Measurements from ENCODE around the gene NBPF12.
"Not testable (repeated sequence)": the region's sequence is repeated elsewhere in the genome, so short reads cannot be mapped to it uniquely, and the experiment has no call there.

- not testable (repeated sequence) for TF ChIP-seq CTCF (conservative IDR thresholded peaks at IDR 0.05; ENCODE audit: low read depth, low read length); EZH2 (IDR thresholded peaks at IDR 0.05; ENCODE audit: borderline replicate concordance, low read depth, low read length, poor library complexity, severe bottlenecking)
Measured at GRCh38 chr1:146940293-146940692, 2.2 kb downstream of the NBPF12 start.

Data from A673 (cell line).